Upper lobe of left lung (tissue), 4 donors: ENCODE results near the gene CTDP1.

ENCODE experiments used
- POLR2AphosphoS5 ChIP-seq, 2 donors: sonication (generic); formaldehyde crosslinking; IDR thresholded peaks; one replicate each; pipeline ENCODE4 v1.5.1; 2017; ENCODE audit warnings: antibody characterized with exemption in 2 of 2
- TF ChIP-seq, protein P1 (sequence below), 6 experiments: fragments of 450-650 bp in 4 of 6; fragments of 200-600 bp in 2 of 6; sonication (generic) in 2 of 6; IDR thresholded peaks; one replicate each; pipeline ENCODE4 v1.5.1; 2016 to 2019; ENCODE audit warnings: antibody characterized with exemption in 6 of 6

DNA sequence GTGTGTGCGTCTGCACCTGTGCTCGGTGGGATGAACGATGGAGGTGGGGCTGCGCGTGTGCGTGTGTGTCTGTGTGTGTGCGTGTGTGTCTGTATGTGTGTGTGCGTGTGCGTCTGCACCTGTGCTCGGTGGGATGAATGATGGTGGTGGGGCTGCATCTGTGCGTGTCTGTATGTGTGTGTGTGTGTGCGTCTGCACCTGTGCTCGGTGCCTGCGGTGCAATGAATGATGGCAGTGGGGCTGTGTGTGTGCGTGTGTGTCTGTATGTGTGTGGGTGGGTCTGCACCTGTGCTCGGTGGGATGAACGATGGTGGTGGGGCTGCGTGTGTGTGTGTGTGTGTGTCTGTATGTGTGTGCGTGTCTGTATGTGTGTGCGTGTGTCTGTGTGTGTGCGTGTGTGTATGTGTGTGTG lies 48.5 kb upstream of the CTDP1 start:
- TF ChIP-seq, protein P1, sequence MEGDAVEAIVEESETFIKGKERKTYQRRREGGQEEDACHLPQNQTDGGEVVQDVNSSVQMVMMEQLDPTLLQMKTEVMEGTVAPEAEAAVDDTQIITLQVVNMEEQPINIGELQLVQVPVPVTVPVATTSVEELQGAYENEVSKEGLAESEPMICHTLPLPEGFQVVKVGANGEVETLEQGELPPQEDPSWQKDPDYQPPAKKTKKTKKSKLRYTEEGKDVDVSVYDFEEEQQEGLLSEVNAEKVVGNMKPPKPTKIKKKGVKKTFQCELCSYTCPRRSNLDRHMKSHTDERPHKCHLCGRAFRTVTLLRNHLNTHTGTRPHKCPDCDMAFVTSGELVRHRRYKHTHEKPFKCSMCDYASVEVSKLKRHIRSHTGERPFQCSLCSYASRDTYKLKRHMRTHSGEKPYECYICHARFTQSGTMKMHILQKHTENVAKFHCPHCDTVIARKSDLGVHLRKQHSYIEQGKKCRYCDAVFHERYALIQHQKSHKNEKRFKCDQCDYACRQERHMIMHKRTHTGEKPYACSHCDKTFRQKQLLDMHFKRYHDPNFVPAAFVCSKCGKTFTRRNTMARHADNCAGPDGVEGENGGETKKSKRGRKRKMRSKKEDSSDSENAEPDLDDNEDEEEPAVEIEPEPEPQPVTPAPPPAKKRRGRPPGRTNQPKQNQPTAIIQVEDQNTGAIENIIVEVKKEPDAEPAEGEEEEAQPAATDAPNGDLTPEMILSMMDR (IDR thresholded peaks at IDR 0.05), result no peak
- TF ChIP-seq POLR2AphosphoS5 (IDR thresholded peaks at IDR 0.05), result no peak
